SHP77 (cell line): ENCODE results near the gene CHMP1B.

Experiments
- DNase-seq, 2 experiments: peaks; one replicate each; lab custom pipeline; 2025; lab: John Stamatoyannopoulos, UW

CHMP1B gene

GRCh38 chr18:11902522-11903292 is 51.5 kb downstream of the CHMP1B start:
- DNase-seq: no peak
